T-helper 17 cell (primary cell): ENCODE results near the gene MLLT10. TPM values are rescaled to one million over a fixed set of nuclear protein-coding genes. Genes with fewer than 3 reads are reported as not detected.

Experiments used
- ATAC-seq: fragments of 150-1000 bp; cut with Tn5 transposase; 2 replicates; pipeline ENCODE4 v1.10.0; 2021; ENCODE audit warnings: mild to moderate bottlenecking, moderate library complexity
- DNase-seq, 3 donors: peaks; one replicate each; pipeline versions ENCODE4 v3.0.0 to v3.0.0-alpha.2; 2020 to 2021
- H3K9me3 ChIP-seq: one replicate; pipeline ENCODE4 v1.7.0; 2013; ENCODE audit warnings: low read length, mild to moderate bottlenecking; ENCODE audit not compliant: control insufficient read depth, poor library complexity, severe bottlenecking
- H3K27ac Mint-ChIP-seq: one replicate; pipeline ENCODE4 v1.8.0; 2022; ENCODE audit warnings: mild to moderate bottlenecking, moderate library complexity, mixed read lengths
- H3K27me3 Mint-ChIP-seq: one replicate; pipeline ENCODE4 v1.8.0; 2022; ENCODE audit warnings: mixed read lengths
- H3K36me3 Mint-ChIP-seq: one replicate; pipeline ENCODE4 v1.8.0; 2022; ENCODE audit warnings: low read depth, mixed read lengths
- H3K4me1 Mint-ChIP-seq: one replicate; pipeline ENCODE4 v1.8.0; 2022; ENCODE audit warnings: mild to moderate bottlenecking, mixed read lengths
- H3K4me3 Mint-ChIP-seq: one replicate; pipeline ENCODE4 v1.8.0; 2022; ENCODE audit warnings: mild to moderate bottlenecking, moderate library complexity, mixed read lengths
- total RNA-seq, 4 donors: library from RNA in 2 of 4; stranded (reverse) in 2 of 4; gene quantifications; one replicate each; pipeline ENCODE4 v1.2.3 and lab custom pipeline; 2022 to 2026

Gene MLLT10
- total RNA-seq, 2 donors from 2014 or later = 68.6 to 72.0 TPM

- Mint-ChIP-seq H3K4me1 (peaks cover 14% of the 10 kb centered on the region), H3K27me3 (no peaks in the 10 kb centered on the region), H3K27ac (peak overlapping the region; percentile 56), H3K4me3 (no peak overlapping the region), H3K36me3 (no peaks in the 10 kb centered on the region)
- no peaks in the 10 kb centered on the region for H3K9me3 ChIP-seq
- no peak for DNase-seq
- ATAC-seq = no peak
Observed at GRCh38 chr10:21649454-21649872, 115.4 kb downstream of the MLLT10 start.

GRCh38 chr10:21650353-21650752, 116.3 kb downstream of the MLLT10 start:
- H3K4me1 Mint-ChIP-seq = peaks cover 7% of the 10 kb centered on the region
- no peak for ATAC-seq
- H3K4me3 Mint-ChIP-seq = no peak overlapping the region
- no peaks in the 10 kb centered on the region for H3K27me3 Mint-ChIP-seq
- H3K9me3 ChIP-seq = no peaks in the 10 kb centered on the region
- no peaks in the 10 kb centered on the region for H3K36me3 Mint-ChIP-seq
- DNase-seq = no peak
- peak overlapping the region; percentile 56 for H3K27ac Mint-ChIP-seq

- Mint-ChIP-seq H3K27ac (no peak overlapping the region), H3K27me3 (no peaks in the 10 kb centered on the region)
Observed at GRCh38 chr10:21655236-21655635, 121.2 kb downstream of the MLLT10 start.

GRCh38 chr10:21655687-21656086, 121.7 kb downstream of the MLLT10 start:
- ATAC-seq (no peak), DNase-seq (no peak)
- no peaks in the 10 kb centered on the region for H3K36me3 Mint-ChIP-seq

More at GRCh38 chr10:21655236-21655635, 121.2 kb downstream of the MLLT10 start:
- Mint-ChIP-seq H3K4me3 (no peak overlapping the region), H3K4me1 (peaks cover 4% of the 10 kb centered on the region), H3K36me3 (no peaks in the 10 kb centered on the region)
- ATAC-seq (no peak), DNase-seq (no peak)
- H3K9me3 ChIP-seq = no peaks in the 10 kb centered on the region

GRCh38 chr10:21661087-21661486, 127.1 kb downstream of the MLLT10 start:
- H3K4me3 Mint-ChIP-seq = no peak overlapping the region
- peaks cover 3% of the 10 kb centered on the region for H3K36me3 Mint-ChIP-seq

More at GRCh38 chr10:21655687-21656086, 121.7 kb downstream of the MLLT10 start:
- Mint-ChIP-seq H3K4me1 (peaks cover 4% of the 10 kb centered on the region), H3K27ac (no peak overlapping the region), H3K27me3 (no peaks in the 10 kb centered on the region), H3K4me3 (no peak overlapping the region)
- H3K9me3 ChIP-seq = no peaks in the 10 kb centered on the region

GRCh38 chr10:21661935-21662334, 127.9 kb downstream of the MLLT10 start:
- no peak overlapping the region for H3K4me3 Mint-ChIP-seq
- H3K36me3 Mint-ChIP-seq = peaks cover 3% of the 10 kb centered on the region
- ATAC-seq (no peak), DNase-seq (no peak)
- peak overlapping the region; percentile 70 for H3K27ac Mint-ChIP-seq
- H3K4me1 Mint-ChIP-seq = peaks cover 27% of the 10 kb centered on the region
- H3K9me3 ChIP-seq = no peaks in the 10 kb centered on the region
- H3K27me3 Mint-ChIP-seq = no peaks in the 10 kb centered on the region

More at GRCh38 chr10:21661087-21661486, 127.1 kb downstream of the MLLT10 start:
- ATAC-seq (no peak), DNase-seq (no peak)
- Mint-ChIP-seq H3K27ac (peak overlapping the region; percentile 70), H3K27me3 (no peaks in the 10 kb centered on the region), H3K4me1 (peaks cover 25% of the 10 kb centered on the region)
- no peaks in the 10 kb centered on the region for H3K9me3 ChIP-seq

GRCh38 chr10:21662635-21663034, 128.6 kb downstream of the MLLT10 start:
- no peaks in the 10 kb centered on the region for H3K9me3 ChIP-seq

GRCh38 chr10:21668831-21669230, 134.8 kb downstream of the MLLT10 start:
- ATAC-seq (no peak), DNase-seq (no peak)
- Mint-ChIP-seq H3K4me3 (no peak overlapping the region), H3K4me1 (peaks cover 11% of the 10 kb centered on the region), H3K27ac (no peak overlapping the region), H3K36me3 (peaks cover 3% of the 10 kb centered on the region), H3K27me3 (no peaks in the 10 kb centered on the region)
- H3K9me3 ChIP-seq = no peaks in the 10 kb centered on the region

More at GRCh38 chr10:21662635-21663034, 128.6 kb downstream of the MLLT10 start:
- DNase-seq (no peak), ATAC-seq (no peak)
- Mint-ChIP-seq H3K36me3 (peaks cover 3% of the 10 kb centered on the region), H3K27me3 (no peaks in the 10 kb centered on the region), H3K4me1 (peaks cover 27% of the 10 kb centered on the region), H3K4me3 (no peak overlapping the region), H3K27ac (peak overlapping the region; percentile 70)

- Mint-ChIP-seq H3K27me3 (no peaks in the 10 kb centered on the region), H3K4me3 (no peak overlapping the region), H3K36me3 (peaks cover 3% of the 10 kb centered on the region), H3K4me1 (peaks cover 13% of the 10 kb centered on the region), H3K27ac (peak overlapping the region; percentile 11)
- DNase-seq (no peak), ATAC-seq (no peak)
- H3K9me3 ChIP-seq = no peaks in the 10 kb centered on the region
Observed at GRCh38 chr10:21670391-21670790, 136.4 kb downstream of the MLLT10 start.

GRCh38 chr10:21673668-21674067, 139.6 kb downstream of the MLLT10 start:
- Mint-ChIP-seq H3K4me1 (peaks cover 9% of the 10 kb centered on the region), H3K27ac (no peak overlapping the region), H3K27me3 (no peaks in the 10 kb centered on the region), H3K36me3 (no peaks in the 10 kb centered on the region), H3K4me3 (no peak overlapping the region)
- DNase-seq (no peak), ATAC-seq (no peak)
- no peaks in the 10 kb centered on the region for H3K9me3 ChIP-seq

- Mint-ChIP-seq H3K27me3 (no peaks in the 10 kb centered on the region), H3K36me3 (no peaks in the 10 kb centered on the region), H3K4me3 (no peak overlapping the region), H3K27ac (no peak overlapping the region), H3K4me1 (peaks cover 6% of the 10 kb centered on the region)
- H3K9me3 ChIP-seq = no peaks in the 10 kb centered on the region
- peak; percentile 76 for ATAC-seq
- peak in 1 of 3 donors; percentile 6 for DNase-seq
Observed at GRCh38 chr10:21675157-21675796, 141.2 kb downstream of the MLLT10 start.

GRCh38 chr10:21677551-21677950, 143.5 kb downstream of the MLLT10 start:
- no peaks in the 10 kb centered on the region for H3K9me3 ChIP-seq
- no peak overlapping the region for H3K27ac Mint-ChIP-seq
- H3K36me3 Mint-ChIP-seq = no peaks in the 10 kb centered on the region
- no peak for DNase-seq
- ATAC-seq = no peak
- peaks cover 6% of the 10 kb centered on the region for H3K4me1 Mint-ChIP-seq
- no peak overlapping the region for H3K4me3 Mint-ChIP-seq
- no peaks in the 10 kb centered on the region for H3K27me3 Mint-ChIP-seq

GRCh38 chr10:21681156-21681555, 147.1 kb downstream of the MLLT10 start:
- Mint-ChIP-seq H3K4me3 (no peak overlapping the region), H3K36me3 (peaks cover 6% of the 10 kb centered on the region), H3K27ac (no peak overlapping the region), H3K27me3 (no peaks in the 10 kb centered on the region), H3K4me1 (peaks cover 7% of the 10 kb centered on the region)
- DNase-seq (no peak), ATAC-seq (no peak)
- no peaks in the 10 kb centered on the region for H3K9me3 ChIP-seq
